NCI-H82 treated with DMSO at 0.1 percent for 48 hours (cell line): ENCODE results near the gene BRSK2.

Experiments used
- DNase-seq: peaks from one replicate; lab custom pipeline; 2025; ENCODE audit not compliant: unreplicated experiment; lab: John Stamatoyannopoulos, UW

BRSK2 gene

DNA sequence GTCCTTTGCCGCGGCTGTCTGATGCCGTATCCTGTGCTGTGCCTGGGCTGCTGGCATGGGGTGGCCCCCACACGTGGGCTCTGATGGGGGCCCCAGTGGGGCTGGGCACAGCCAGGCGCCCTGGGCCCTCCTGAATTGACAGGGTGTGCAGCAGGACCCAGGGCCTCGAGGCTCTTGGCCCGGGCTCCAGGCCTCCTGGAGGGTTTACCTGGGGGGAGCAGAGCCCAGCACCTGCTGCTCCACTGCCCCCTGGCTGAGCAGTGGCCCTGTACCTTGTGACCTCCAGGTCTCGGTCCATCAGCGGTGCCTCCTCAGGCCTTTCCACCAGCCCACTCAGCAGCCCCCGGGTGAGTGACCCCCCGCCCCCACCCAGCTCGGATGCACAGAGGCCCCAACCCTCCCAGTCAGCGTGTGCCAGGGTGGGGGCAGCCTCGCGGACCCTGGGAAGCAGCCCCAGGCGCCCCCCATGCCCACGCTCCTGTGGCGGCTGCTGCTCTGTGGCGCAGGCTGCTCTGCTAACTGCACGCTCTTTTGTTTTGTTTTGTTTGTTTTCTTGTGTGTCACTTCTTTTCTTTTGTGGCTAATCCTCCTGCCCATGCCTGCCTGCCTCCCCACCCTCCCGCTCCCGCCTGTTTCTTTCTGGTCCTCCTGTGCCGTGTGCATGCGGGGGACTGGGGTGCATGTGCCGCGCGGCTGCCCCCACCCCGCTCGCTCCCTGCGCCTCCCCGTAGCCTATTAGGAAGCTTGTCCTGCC is 59.9 kb downstream of the BRSK2 start:
- no peak for DNase-seq

DNA sequence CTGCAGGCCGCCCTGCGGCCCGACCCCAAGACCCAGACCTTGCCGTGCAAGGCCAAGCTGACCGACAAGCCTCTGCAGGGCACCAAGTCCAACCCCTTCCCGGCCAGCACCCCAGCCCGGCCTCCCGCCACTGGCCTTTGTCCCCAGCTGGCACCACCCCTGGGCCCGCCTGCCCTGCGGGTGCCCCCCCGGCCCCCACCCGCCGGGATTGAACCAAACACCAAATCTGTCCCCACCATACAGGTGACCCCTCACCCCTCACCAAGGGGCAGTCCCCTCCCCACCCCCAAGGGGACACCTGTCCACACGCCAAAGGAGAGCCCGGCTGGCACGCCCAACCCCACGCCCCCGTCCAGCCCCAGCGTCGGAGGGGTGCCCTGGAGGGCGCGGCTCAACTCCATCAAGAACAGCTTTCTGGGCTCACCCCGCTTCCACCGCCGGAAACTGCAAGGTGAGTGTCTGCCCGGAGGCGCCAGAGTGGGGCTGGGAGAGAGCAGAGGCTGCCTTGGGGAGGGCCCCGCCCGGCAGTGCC is 60.7 kb downstream of the BRSK2 start:
- no peak for DNase-seq

DNA sequence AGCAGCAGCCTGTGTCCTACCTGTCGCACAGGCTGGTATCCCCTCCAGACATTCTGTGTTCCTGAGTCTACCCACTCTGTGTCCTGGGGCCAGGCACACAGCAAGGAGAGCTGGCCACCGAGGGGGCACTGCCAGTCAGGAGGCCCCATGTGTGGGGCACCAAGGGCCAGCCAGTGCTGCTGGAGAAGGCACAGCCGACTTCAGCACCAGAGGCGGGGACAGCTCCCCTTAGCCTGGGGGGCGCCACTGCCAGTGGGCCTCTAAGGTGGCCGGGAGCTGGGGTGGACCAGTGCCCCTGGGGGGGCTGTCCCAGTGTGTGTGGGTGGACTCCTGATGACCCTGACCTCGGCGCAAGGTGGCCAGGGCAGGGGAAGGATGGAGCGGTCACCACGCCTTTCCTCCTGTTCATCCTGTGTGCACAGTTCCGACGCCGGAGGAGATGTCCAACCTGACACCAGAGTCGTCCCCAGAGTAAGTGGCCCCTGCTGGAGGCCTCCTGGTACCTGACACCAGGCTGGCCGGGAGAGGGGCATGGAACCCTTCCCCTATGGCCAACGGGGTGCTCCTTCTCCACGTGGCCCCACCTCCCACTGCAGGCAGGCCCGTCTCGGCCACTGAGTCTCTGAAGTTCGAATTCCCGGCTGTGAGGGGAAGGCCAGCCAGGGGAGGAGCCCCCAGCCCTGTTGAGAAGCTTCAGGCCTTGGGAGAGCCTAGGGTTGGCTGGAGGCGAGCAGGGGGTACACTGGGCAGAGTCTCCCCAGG is 61.4 kb downstream of the BRSK2 start:
- DNase-seq, result no peak

DNA sequence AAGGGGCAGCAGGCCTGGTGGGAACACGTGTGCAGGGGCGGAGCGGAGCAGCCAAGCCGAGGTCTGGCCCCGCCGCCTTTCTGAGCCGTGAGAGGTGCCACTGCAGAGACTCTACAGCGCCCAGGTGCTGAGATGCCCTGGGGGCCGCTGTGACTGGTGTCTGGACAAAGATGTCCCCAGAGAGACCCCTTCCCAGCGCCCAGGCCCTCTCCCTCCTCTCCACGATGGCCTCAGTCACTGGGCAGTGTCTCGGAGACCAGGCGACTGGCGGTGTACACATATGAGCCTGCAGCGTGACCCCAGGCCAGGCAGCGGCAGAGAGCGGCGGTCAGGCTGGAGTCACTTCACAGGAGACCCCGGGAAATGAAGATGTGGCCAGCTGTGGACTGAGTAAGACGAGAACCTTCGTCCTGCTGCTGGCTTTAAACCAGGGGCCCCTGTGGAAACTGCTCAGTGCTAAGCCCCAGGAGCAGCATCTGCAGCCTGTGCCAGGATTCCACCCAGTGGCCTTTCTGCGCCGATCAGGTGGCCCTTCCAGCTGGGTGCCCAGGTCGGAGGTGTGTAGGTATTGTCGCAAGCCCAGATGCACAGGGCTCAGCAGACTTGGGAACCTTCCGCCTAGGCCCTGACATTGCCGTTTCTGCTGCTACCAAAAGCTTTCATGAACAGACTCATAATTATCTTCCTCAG is 62.2 kb downstream of the BRSK2 start:
- DNase-seq, result no peak

DNA sequence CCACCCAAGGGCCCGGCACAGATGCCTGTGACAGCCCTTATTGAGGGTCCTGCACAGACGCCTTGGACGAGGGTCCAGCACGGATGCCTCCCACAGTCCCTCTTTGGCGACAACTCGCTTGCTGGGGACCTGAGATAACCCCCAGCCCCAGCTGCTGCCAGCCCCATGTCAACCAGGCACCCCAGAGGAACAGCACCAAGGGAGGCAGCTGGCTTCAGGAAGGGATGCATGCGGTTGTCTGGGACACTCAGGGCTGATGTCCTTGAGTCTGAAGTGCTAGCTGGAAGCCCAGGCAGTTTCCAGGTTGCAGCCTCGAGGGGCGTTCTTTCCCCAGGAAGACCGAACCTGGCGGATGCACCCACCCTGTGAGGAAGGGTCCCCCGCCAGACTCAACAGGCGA is 63.0 kb downstream of the BRSK2 start:
- DNase-seq, result no peak

DNA sequence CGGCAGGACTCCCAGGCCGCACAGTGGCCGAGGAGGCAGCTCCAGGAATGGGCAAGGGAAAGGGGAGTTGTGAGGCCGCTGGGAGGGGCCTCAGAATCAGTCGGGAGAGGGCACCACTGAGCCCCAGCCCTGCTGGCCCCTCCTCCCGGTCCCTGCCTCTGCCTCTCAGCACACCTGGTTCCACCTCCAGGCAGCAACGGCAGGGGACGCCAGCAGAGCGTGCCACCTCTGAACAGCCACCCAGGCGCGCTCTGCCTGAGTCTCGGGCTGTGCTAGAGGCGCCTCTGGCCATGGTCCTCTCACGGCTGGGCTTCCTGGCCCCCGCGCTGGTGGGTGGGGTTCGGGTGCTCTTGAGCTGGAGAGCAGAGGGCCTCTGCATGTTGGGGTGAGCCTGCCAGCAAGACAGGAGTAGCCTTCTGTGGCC is 63.9 kb downstream of the BRSK2 start:
- DNase-seq, result no peak

DNA sequence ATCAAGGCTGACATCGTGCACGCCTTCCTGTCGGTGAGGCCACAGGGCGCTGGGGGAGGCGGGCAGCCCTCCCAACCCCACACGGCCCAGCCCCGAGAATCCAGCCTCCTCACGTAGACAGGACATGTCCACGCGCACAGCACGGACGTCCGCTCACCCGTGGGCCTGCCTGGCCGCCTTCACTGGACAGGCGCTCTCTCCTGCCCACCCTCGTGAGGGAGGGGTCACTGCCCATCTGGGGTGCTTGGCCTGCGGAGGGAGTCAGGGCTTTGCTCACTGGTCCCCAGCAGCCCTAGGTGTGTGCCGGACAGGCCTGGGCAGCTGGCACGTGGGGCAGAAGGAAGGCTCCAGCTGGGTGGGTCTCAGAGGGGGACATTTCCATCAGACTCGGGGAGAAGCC is 64.8 kb downstream of the BRSK2 start:
- no peak for DNase-seq

DNA sequence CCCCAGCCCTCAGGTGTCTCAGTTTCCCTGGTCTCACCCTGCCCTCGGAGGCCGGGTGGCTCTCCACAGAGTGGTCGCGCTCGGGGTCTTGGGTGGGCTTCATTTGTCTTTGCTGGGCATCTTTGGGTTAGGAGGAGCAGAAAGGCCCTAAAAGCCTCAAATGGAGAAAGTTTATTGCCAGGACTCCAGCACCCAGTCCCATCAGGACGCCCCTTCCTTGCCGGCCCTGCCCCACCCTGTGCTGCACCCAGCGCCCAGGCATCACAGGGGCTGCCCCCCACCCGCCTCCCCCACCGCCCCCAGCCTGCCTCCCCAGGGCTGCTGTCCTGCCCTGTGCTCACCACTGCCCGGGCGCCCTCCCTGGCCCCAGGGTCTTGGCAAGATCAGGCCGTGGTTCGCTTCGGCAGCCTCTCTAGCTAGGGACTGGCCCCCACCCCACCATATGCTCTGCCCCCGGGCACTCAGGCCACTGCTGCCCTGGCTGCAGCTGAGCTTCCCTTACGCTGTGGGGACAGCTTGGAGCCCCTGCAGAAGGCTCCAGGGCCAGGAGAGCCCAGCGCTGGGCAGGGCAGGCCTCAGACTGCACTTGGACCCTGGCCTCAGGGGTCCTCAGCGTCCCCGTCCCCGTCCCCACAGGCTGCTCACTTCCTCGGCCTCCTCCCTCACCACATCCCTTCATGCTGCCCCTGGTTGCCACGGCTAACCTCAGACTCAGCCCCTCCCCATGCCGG is 65.5 kb downstream of the BRSK2 start:
- DNase-seq, result no peak

DNA sequence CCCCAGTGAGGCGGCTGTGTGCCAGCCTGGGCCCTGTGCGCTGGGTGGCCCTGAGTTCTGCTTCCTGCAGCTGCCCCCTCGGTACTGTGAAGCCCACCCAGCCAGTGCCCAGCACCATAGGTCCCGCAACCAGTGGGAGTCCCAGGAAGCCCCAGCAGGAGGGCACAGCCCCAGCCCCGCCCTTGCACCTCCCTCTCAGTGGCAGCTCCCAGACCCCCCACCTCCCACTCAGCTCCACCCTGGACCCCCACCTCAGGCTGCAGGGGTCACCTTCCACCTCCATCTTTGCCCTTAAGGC is 66.0 kb downstream of the BRSK2 start:
- no peak for DNase-seq

DNA sequence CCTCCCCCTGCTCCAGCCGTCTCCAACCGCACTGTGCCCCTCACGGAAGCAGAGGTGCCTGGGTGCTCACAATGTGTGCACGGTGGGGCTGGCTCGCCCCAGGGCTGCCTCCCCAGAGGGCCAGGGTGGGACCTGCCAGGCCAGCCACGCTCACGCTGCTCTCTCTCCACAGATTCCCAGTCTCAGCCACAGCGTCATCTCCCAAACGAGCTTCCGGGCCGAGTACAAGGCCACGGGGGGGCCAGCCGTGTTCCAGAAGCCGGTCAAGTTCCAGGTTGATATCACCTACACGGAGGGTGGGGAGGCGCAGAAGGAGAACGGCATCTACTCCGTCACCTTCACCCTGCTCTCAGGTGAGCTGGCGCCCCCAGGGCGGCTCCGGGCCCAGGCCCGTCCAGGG is 66.4 kb downstream of the BRSK2 start:
- no peak for DNase-seq

DNA sequence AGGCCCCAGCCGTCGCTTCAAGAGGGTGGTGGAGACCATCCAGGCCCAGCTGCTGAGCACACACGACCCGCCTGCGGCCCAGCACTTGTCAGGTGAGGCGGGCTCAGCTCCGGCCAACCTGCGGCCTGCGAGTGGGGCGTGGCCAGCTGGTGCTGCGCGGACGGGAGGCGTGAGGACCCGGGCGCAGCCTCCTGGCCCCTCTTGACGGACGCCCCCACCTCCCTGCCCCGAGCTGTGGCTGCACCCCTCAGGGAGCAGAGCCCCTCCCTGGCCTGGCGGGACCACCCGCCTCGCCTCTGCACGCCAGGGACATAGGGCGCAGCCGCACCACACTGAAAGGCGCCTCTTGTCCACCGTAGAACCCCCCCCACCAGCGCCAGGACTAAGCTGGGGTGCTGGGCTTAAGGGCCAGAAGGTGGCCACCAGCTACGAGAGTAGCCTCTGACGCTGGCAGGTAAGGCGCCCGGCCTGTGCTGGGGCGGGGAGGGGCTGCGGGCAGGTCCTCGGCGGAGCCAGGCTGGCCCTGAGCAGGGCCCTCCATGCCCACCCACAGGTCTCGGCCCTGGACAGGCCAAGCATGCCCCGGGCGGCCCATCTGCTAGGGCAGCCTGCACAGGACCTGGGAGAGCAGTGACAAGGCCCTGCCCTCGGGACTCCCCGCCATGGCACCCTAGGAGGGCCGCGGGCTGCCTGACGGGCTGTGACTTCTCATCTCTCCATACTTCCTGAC is 67.0 kb downstream of the BRSK2 start:
- no peak for DNase-seq

DNA sequence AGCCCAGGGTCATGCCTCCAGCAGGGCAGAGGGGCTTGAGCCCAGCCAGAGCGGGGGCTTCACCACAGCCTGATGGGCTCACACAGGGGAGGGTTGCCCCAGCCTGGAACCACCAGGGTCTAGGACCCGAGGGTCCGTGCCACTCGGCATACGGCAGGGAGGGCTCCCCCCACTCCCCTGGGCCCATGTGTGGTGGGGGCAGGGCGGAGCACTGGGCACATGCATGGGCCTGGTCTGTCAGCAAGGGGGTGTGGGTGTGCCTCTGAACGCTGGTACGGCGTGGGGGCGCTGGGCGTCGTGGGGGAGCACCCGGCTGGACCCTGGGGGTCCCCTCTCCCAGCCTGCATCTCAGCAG is 67.6 kb downstream of the BRSK2 start:
- no peak for DNase-seq

DNA sequence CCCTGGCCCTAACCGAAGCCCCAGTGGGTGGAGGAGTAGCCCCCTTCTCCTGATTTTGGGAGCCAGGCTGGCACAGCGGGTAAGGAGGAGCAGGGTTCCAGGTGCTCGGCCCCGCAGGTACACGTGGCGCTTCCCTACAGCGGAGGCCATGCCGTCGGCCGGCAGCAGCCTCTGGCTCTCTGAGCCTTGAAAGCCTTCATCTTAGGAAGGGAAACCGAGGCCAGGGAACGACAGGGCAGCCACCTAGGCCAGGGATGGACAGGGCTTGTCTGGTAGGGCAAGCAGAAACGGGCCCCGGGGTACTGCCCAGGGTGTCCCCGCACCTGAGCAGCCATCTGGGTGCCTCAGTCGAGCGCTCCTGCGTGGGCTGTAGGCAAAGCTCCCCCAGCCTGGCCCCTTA is 68.1 kb downstream of the BRSK2 start:
- DNase-seq, result no peak

DNA sequence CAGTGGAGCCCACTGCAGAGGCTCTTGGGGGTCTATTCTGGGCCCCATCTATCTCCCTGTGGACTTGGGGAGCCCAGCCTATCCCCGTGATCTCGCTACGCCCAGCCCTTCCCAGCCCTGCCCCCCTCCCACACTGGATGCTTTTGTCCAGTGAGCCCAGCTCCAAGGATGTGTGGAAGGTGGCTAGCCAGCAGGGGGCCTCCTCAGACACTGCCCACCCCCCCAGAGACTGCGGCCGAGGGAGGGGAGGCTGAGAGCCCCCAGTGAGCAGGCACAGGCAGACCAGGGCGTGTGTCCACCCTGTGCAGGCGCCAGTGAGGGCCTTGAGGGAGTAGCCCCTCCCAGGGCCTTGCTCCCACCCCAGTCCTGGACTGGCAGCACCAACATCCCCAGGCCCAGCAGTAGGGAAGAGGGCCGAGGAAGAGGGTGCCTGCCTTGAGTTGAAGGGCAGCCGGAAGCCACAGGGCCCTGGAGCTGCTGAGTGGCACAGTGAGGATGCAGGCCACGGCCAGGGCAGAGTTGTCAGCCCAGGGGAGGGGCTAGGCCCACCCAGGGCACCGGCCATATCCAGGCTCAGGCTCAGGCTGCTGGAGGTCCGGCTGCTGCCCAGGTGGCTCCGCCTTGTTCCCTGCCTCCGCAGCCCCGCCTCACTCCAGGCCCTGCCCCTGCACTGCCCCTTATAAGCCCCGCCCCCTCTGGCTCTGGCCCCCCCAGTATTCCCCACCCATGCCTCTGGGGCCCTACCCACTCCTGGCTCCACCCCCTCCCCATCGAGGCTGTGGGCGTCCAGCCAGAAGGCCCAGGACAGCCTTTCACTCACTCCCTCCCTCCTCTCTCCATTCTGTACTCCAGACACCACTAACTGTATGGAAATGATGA is 68.8 kb downstream of the BRSK2 start:
- DNase-seq, result no peak

DNA sequence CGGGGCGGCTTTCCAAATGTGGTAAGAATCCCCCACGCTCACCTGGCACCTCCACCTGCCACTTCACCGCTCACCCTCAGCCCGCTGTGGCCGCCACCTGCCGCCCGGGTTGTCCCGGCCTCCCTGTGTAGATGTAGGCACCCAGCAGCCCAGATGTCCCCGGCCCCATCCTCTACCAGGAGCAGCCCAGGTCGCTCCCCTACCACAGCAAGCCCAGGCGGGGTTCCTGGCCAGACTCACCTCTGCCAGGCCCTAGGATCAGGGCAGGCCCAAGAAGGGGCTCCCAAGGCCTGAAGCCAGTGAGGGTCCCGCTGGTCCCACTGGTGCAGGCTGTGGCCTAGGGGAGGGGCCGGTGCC is 69.5 kb downstream of the BRSK2 start:
- DNase-seq, result no peak

DNA sequence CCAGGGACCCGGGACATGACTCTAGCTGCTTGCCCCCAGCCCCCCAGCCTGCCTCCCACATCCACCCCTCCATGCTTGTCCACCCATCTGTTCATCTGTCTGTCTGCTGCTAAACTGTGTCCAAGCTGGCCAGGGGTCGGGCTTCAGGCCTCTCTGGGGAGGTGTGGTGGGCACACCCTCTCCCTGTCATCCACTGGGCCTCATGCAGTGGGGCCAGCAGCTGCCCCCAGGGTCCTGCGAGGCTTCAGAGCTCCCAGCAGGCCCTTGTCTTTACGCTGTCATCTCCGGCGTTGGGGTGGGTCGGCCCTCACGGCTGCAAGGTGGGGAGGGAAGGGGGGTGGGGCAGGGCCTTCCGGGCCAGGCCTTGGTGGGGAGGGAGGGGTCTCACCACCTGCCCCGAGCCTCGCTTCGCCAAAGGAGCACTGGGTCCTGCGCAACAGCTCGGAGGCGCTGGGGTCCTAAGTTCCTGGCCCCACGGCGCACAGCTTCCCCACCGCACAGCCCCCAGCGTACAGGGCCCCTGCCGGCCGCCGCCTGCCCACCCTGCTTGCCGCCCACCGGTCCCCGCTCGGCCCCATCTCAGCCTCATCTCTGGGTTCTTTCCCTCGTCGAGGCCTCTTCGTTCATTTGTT is 70.1 kb downstream of the BRSK2 start:
- no peak for DNase-seq

DNA sequence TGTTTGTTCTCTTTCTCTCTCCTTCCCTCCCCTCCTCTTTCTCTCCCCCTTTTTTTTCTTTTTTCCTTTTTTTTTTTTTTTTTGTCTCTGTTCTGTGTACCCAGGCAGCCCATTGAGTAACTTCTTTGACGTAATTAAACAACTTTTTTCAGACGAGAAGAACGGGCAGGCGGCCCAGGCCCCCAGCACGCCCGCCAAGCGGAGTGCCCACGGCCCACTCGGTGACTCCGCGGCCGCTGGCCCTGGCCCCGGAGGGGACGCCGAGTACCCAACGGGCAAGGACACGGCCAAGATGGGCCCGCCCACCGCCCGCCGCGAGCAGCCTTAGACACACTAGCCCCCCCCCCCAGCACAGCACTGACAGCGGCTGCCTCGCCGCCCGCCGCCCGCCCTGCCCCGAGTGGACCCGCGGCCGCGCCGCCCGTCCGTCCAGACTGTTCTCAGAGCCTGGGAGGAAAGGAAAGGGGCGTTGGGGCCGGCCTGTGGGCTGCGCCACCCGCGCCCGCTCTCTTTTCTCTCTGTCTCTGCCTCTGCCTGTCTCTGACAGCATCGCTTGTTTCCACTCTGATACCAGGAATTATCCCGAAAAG is 70.8 kb downstream of the BRSK2 start:
- no peak for DNase-seq

DNA sequence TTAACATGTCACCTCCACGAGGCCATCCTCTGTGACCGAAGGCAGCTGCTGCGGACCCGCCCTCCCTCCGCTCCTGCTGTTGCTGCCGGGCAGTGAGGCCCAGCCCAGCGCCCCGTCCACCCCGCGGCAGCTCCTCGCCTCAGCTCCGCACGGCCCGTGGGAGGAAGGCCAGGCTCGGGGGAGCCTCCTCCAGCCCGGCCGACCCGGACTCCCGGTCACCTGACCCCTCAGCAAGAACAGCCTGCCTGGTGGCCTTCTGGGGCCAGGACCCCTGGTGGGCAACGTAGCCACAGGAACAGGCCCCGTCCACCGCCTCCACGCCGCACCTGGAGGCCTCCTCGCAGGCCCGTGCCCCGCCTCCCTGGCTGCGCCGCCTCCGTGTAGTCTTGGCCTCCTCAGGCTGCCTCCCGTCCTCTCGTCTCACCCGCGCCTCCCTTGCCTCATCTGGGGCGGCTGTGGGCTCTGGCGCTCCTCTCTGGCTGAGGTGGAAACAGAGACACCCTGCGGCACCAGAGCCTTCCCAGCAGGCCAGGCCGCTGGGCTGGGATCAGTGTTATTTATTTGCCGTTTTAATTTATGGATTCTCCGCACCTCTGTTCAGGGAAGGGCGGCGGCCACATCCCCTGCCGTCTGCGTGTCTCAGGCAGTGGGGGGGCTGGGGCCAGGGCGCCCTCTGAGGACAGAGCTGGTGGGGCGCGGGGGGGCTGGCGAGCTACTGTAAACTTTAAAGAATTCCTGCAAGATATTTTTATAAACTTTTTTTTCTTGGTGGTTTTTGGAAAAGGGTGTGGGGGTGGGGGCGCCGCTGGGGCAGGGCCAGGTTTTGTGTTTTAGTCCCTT is 71.5 kb downstream of the BRSK2 start:
- DNase-seq, result no peak
